ENCODE measurements around the gene EN1.
A peak's percentile ranks its signal among the peaks of the same experiment; 100 is the strongest.

DNA sequence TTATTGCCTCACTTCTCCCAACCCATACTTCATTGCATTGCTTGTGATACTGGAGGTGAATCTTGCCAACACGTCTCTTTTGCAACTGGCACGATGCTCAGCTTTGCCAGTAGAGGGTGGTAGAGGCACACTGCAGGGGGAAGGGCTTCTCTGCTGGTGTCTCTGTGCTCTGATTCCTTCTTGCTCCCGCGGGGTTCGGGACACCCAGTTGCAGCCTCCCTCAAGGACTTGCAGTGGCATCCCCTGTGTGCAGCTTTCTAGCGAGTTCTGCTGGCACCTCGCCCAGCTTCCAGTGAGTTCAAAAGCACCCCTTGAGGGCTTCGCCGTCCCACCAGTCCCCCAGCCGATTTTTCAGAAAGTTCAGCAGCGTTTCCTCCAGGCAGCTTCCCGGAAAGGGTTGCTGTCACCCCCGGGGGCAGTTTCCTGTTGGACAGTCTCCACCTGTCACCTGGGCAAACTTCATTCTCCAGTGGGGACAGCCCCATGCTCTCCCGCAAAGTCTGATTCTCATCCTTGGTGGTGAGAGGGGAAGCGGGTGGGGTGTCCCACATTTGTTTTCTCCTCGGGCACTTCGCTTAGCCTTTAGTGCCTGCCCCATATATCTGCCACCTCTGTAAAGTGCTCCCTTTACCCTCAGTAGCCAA is 35.4 kb upstream of the EN1 start:
- TF ChIP-seq, protein P1, sequence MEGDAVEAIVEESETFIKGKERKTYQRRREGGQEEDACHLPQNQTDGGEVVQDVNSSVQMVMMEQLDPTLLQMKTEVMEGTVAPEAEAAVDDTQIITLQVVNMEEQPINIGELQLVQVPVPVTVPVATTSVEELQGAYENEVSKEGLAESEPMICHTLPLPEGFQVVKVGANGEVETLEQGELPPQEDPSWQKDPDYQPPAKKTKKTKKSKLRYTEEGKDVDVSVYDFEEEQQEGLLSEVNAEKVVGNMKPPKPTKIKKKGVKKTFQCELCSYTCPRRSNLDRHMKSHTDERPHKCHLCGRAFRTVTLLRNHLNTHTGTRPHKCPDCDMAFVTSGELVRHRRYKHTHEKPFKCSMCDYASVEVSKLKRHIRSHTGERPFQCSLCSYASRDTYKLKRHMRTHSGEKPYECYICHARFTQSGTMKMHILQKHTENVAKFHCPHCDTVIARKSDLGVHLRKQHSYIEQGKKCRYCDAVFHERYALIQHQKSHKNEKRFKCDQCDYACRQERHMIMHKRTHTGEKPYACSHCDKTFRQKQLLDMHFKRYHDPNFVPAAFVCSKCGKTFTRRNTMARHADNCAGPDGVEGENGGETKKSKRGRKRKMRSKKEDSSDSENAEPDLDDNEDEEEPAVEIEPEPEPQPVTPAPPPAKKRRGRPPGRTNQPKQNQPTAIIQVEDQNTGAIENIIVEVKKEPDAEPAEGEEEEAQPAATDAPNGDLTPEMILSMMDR (conservative IDR thresholded peaks at IDR 0.05; ENCODE audit: low read depth, low read length) = peak; percentile 96
- TF ChIP-seq EZH2 (IDR thresholded peaks at IDR 0.05; ENCODE audit: borderline replicate concordance, low read depth, low read length, poor library complexity, severe bottlenecking) = no peak
